GM18511 (cell line): ENCODE data around the gene WDR5.

Experiments
- ATAC-seq: cut with Tn5 transposase; IDR thresholded peaks from one replicate; pipeline ENCODE4 v1.9.1; 2021; ENCODE audit warnings: mild to moderate bottlenecking, moderate library complexity; ENCODE audit not compliant: unreplicated experiment

The WDR5 gene

GRCh38 chr9:134205672-134206310 is 69.9 kb downstream of the WDR5 start:
- no peak for ATAC-seq

GRCh38 chr9:134206311-134207300 is 70.7 kb downstream of the WDR5 start:
- no peak for ATAC-seq

- no peak for ATAC-seq
Measured at GRCh38 chr9:134208310-134208841, 72.5 kb downstream of the WDR5 start.

GRCh38 chr9:134208981-134209725 is 73.3 kb downstream of the WDR5 start:
- ATAC-seq: no peak
